Mucosa of rectum (tissue), 2 donors: ENCODE results near the gene SMPD2.

Source experiments
- H3K27ac ChIP-seq, 2 donors: one replicate each; pipeline ENCODE4 v1.7.0; 2013; ENCODE audit warnings: inconsistent platforms in 2 of 2, low read depth in 2 of 2, low read length in 2 of 2
- H3K27me3 ChIP-seq, 2 donors: one replicate each; pipeline ENCODE4 v1.7.0; 2013; ENCODE audit warnings: low read length in 2 of 2; ENCODE audit not compliant: control insufficient read depth in 2 of 2, insufficient read depth in 2 of 2
- H3K36me3 ChIP-seq, 2 donors: one replicate each; pipeline ENCODE4 v1.7.0; 2013; ENCODE audit warnings: low read length in 2 of 2; ENCODE audit not compliant: control insufficient read depth in 2 of 2, insufficient read depth in 2 of 2
- H3K4me1 ChIP-seq, 2 donors: one replicate each; pipeline ENCODE4 v1.7.0; 2013; ENCODE audit warnings: low read length in 2 of 2, mild to moderate bottlenecking in 1 of 2; ENCODE audit not compliant: control insufficient read depth in 2 of 2, insufficient read depth in 2 of 2
- H3K4me3 ChIP-seq, 2 donors: one replicate each; pipeline ENCODE4 v1.7.0; 2013; ENCODE audit warnings: low read length in 2 of 2
- H3K9ac ChIP-seq, 2 donors: one replicate each; pipeline ENCODE4 v1.7.0; 2013; ENCODE audit warnings: low read length in 2 of 2, low read depth in 1 of 2, mild to moderate bottlenecking in 1 of 2
- H3K9me3 ChIP-seq, 2 donors: one replicate each; pipeline ENCODE4 v1.7.0; 2013; ENCODE audit warnings: low read length in 2 of 2; ENCODE audit not compliant: control insufficient read depth in 2 of 2
- donor health status: healthy.
- donor health status: Normal muscosa, but diverticular disease.

SMPD2 gene

GRCh38 chr6:109482905-109483734 is 42.6 kb downstream of the SMPD2 start, which contains the start of gene ZBTB24:
ZBTB24 (minus strand) TSS chr6:109483219; CDS start chr6:109482026, 1,193 bp downstream.
- Histone ChIP-seq H3K4me3 (peak within 1 kb of the TSS; percentile 67 to 92), H3K4me1 (peaks cover 16 to 40% of the 10 kb centered on the region in 2 donors), H3K9me3 (no peaks in the 10 kb centered on the region), H3K27me3 (no peaks in the 10 kb centered on the region), H3K36me3 (peaks cover 8 to 13% of the 10 kb centered on the region in 2 donors), H3K9ac (peak within 1 kb of the TSS; percentile 85 to 89), H3K27ac (peak within 1 kb of the TSS; percentile 76 to 87)

- Histone ChIP-seq H3K27ac (peak overlapping the region; percentile 68 to 72), H3K4me1 (peaks cover 16 to 40% of the 10 kb centered on the region in 2 donors), H3K9ac (peak overlapping the region; percentile 54 to 56)
Observed at GRCh38 chr6:109483735-109484057, 43.2 kb downstream of the SMPD2 start.

GRCh38 chr6:109484122-109484521 is 43.6 kb downstream of the SMPD2 start:
- Histone ChIP-seq H3K4me1 (peaks cover 16 to 38% of the 10 kb centered on the region in 2 donors), H3K36me3 (peaks cover 8 to 13% of the 10 kb centered on the region in 2 donors), H3K27ac (peak overlapping the region; percentile 68 to 72), H3K9me3 (no peaks in the 10 kb centered on the region), H3K27me3 (no peaks in the 10 kb centered on the region), H3K9ac (peak overlapping the region; percentile 54 to 56), H3K4me3 (peak overlapping the region in 1 of 2 donors; percentile 78)

More at GRCh38 chr6:109483735-109484057, 43.2 kb downstream of the SMPD2 start:
- Histone ChIP-seq H3K4me3 (peak overlapping the region; percentile 45 to 78), H3K9me3 (no peaks in the 10 kb centered on the region), H3K36me3 (peaks cover 8 to 13% of the 10 kb centered on the region in 2 donors), H3K27me3 (no peaks in the 10 kb centered on the region)

- Histone ChIP-seq H3K27ac (peak overlapping the region; percentile 43 to 66), H3K9me3 (no peaks in the 10 kb centered on the region), H3K9ac (no peak overlapping the region), H3K4me1 (peaks cover 12 to 30% of the 10 kb centered on the region in 2 donors), H3K27me3 (no peaks in the 10 kb centered on the region), H3K4me3 (no peak overlapping the region), H3K36me3 (peaks cover 8 to 12% of the 10 kb centered on the region in 2 donors)
Observed at GRCh38 chr6:109485266-109485935, 44.9 kb downstream of the SMPD2 start.

GRCh38 chr6:109486068-109486467 is 45.5 kb downstream of the SMPD2 start:
- Histone ChIP-seq H3K36me3 (peaks cover 4 to 6% of the 10 kb centered on the region in 2 donors), H3K4me1 (peaks cover 6 to 29% of the 10 kb centered on the region in 2 donors), H3K9me3 (no peaks in the 10 kb centered on the region), H3K27me3 (no peaks in the 10 kb centered on the region), H3K9ac (no peak overlapping the region), H3K27ac (peak overlapping the region; percentile 43 to 66), H3K4me3 (no peak overlapping the region)

- H3K9ac ChIP-seq: no peak overlapping the region
- H3K36me3 ChIP-seq: no peaks in the 10 kb centered on the region
- peaks cover 0 to 14% of the 10 kb centered on the region in 2 donors for H3K4me1 ChIP-seq
- no peak overlapping the region for H3K4me3 ChIP-seq
- no peak overlapping the region for H3K27ac ChIP-seq
- no peaks in the 10 kb centered on the region for H3K9me3 ChIP-seq
- no peaks in the 10 kb centered on the region for H3K27me3 ChIP-seq
Observed at GRCh38 chr6:109488001-109488400, 47.5 kb downstream of the SMPD2 start.

- H3K27ac ChIP-seq: no peak overlapping the region
Observed at GRCh38 chr6:109490713-109491112, 50.2 kb downstream of the SMPD2 start.

GRCh38 chr6:109491207-109491938 is 50.8 kb downstream of the SMPD2 start:
- Histone ChIP-seq H3K9me3 (no peaks in the 10 kb centered on the region), H3K36me3 (no peaks in the 10 kb centered on the region), H3K9ac (no peak overlapping the region), H3K27me3 (no peaks in the 10 kb centered on the region), H3K4me3 (no peak overlapping the region), H3K27ac (peak overlapping the region in 1 of 2 donors; percentile 16), H3K4me1 (no peaks in the 10 kb centered on the region)

More at GRCh38 chr6:109490713-109491112, 50.2 kb downstream of the SMPD2 start:
- Histone ChIP-seq H3K4me1 (peaks cover 0 to 4% of the 10 kb centered on the region in 2 donors), H3K27me3 (no peaks in the 10 kb centered on the region), H3K36me3 (no peaks in the 10 kb centered on the region), H3K4me3 (no peak overlapping the region), H3K9me3 (no peaks in the 10 kb centered on the region), H3K9ac (no peak overlapping the region)
